GM19452 (cell line): ENCODE data around the gene PEA15.

Source experiments
- ATAC-seq: cut with Tn5 transposase; IDR thresholded peaks from one replicate; pipeline ENCODE4 v1.9.1; 2021; ENCODE audit not compliant: unreplicated experiment

The PEA15 gene

GRCh38 chr1:160236806-160237205 lies 31.6 kb downstream of the PEA15 start:
- ATAC-seq: no peak

DNA sequence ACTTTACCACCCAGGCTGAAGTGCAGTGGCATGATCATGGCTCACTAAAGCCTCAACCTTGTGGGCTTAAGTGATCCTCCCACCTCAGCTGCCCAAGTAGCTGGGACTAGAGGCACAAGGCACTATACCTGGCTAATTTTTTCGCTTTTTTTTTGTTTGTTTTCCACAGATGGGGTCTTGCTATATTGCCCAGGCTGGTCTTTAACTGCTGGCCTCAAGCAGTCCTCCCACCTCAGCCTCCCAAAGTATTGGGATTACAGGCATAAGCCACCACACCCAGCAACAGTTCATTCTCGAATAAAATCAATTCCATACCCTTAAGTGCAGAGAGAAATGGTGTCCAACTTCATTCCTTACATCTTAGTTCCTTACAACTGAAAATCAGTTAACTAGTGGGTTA lies 32.4 kb downstream of the PEA15 start:
- ATAC-seq: no peak

DNA sequence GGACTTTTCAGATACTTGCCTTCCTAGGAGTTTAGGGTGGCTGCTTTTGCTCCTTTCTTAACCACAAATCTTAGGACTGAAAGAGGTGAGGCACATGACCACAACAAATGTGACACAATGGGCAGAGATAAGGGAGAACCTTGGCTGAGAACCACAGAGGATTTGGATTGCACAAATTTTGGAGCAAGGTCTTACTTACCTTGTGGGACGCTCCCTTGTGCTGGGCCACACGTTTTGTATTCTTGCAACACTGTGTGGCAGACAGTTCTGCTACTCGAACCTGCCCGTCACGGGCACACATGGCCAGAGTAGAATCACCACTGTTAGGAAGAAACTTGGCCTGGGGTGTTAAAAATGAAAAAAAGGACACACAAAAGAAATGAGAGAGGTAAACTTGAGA lies 33.2 kb downstream of the PEA15 start:
- ATAC-seq: no peak

DNA sequence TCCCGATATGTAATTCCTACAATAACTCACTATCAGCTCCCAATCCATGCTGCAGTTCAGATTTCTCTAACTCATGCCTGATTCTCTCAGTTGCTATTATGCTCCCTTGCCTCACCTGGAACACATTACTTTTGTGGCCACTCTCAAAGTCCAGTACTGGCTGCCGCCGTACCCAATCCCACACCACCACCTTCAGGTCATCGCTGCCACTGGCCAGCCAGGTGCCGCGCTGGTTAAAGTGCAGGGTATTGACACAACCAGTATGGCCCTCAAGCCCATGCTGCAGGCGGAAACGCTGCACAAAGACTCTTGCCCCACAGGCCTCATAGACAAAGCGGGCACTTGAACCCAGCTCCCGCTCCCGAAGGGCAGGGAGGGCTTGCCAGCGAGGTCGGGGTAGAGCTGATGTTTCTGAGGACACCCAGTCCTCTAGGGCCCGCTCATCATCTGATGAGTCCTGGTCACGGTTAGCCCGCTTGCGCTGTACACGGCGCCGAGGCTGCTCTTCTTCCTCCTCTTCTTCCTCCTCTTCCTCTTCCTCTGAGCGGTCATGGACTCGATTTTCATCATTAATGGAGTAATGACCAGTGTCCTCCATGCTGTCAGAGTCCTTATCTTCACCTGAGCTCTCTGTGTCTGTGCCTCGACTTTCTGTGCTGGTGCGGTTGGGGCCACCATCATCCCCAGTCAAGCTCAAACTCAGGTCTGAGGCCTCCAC lies 34.6 kb downstream of the PEA15 start:
- no peak for ATAC-seq

GRCh38 chr1:160243767-160244166 lies 38.6 kb downstream of the PEA15 start:
- no peak for ATAC-seq

GRCh38 chr1:160244209-160244608 lies 39.0 kb downstream of the PEA15 start:
- no peak for ATAC-seq

- ATAC-seq: no peak
These were observed 40.2 kb downstream of the PEA15 start for GRCh38 chr1:160245434-160245833.

- no peak for ATAC-seq
These were observed 41.9 kb downstream of the PEA15 start for GRCh38 chr1:160247053-160247452.

DNA sequence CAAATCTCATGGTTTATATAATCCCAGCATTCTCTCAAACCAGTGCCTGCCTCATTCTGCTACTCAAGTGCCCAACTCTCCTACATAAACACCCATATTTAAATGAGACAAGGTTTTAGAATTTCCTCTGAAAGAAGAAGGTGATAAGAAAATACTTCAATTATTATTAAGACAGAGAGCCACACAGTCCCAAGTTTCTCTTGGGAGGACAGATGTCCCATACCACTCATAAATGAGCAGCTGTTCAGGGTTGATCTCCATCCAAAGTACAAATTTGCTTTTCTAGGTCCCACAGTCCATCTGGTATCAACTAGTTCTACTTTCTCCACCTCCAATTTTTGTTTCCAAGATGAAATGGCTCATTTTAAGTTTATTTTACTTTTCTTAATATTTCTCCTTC lies 45.8 kb downstream of the PEA15 start:
- ATAC-seq: no peak

- peak; percentile 79 for ATAC-seq
These were observed 46.7 kb downstream of the PEA15 start for GRCh38 chr1:160251687-160252526.

GRCh38 chr1:160255781-160256300 lies 50.7 kb downstream of the PEA15 start:
- no peak for ATAC-seq

GRCh38 chr1:160256396-160257046 lies 51.3 kb downstream of the PEA15 start:
- no peak for ATAC-seq

- no peak for ATAC-seq
These were observed 52.3 kb downstream of the PEA15 start for GRCh38 chr1:160257411-160258015.

GRCh38 chr1:160258177-160258798 lies 53.1 kb downstream of the PEA15 start:
- no peak for ATAC-seq

DNA sequence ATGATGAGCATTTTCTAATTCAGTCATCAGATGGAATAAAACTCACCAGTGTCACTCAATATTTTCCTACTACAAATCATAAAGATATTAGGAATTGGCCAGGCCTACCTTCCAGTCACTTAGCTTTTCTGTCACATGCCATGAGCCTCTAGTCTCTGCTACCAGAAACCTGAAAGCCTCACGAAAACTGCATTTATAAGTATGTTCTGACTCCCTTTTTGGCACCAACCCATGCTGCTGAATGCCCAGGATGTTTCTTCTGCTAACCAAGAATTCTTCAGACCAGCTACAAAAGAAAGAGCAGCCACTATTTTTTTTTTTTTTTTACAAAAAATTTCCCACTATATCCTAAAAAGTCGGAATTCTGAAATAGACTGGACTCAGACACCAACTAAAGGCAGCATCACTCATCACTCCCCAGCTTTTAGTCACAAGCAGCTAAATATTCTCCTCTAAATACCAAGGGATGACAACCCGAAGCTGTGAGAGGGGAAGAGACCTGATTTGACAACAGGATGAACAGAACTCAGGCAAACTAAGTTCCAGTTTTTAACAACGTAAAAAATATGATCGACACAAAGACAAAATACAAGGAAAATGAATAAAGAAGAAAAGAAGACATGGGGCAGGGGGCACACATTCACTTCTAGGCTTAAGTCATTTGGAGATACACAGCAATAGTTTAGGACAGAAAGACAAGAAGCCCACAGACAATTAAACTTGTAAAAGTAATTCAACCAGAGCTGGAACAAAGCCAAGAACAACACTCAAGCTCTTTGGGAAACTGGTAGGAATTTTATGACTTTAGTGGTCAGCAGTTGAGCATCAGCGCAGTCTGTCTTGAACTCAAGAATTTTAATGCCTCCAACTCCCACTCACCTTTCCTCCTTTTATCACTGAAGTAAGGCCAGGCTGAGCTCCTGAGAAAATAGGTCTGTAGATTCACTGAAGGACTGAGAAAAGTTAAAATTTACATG lies 55.5 kb downstream of the PEA15 start:
- ATAC-seq: no peak

GRCh38 chr1:160261556-160261892 lies 56.3 kb downstream of the PEA15 start:
- no peak for ATAC-seq

GRCh38 chr1:160261893-160262794 lies 57.0 kb downstream of the PEA15 start, which contains the start of gene DCAF8:
DCAF8 (minus strand) TSS chr1:160262549; CDS start chr1:160244008, 18,541 bp downstream.
- ATAC-seq: peak; percentile 76

- no peak for ATAC-seq
These were observed 59.7 kb downstream of the PEA15 start for GRCh38 chr1:160264795-160265307.
